ENCODE measurements around the gene NSD1.

The NSD1 gene

GRCh38 chr5:177198738-177199137 is 65.2 kb downstream of the NSD1 start:
- no peak for TF ChIP-seq CTCF (IDR thresholded peaks at IDR 0.05; ENCODE audit: extremely low read depth, insufficient read depth, missing control alignments)
- no peak for DNase-seq (ENCODE audit: low spot score)
- in situ Hi-C loops (cut with MboI; ENCODE audit: low pct_unique_long_range_greater_than_20kb, low sequenced_read_pairs, unreplicated experiment) = no loop called here

- no peak for TF ChIP-seq CTCF (IDR thresholded peaks at IDR 0.05; ENCODE audit: extremely low read depth, insufficient read depth, missing control alignments)
- in situ Hi-C loops (cut with MboI; ENCODE audit: low pct_unique_long_range_greater_than_20kb, low sequenced_read_pairs, unreplicated experiment) = no loop called here
- no peak for DNase-seq (ENCODE audit: low spot score)
These were observed 70.7 kb downstream of the NSD1 start for GRCh38 chr5:177204281-177204680.

GRCh38 chr5:177209610-177210009 is 76.0 kb downstream of the NSD1 start:
- no peak for DNase-seq (ENCODE audit: low spot score)
- no peak for TF ChIP-seq CTCF (IDR thresholded peaks at IDR 0.05; ENCODE audit: extremely low read depth, insufficient read depth, missing control alignments)
- in situ Hi-C loops (cut with MboI; ENCODE audit: low pct_unique_long_range_greater_than_20kb, low sequenced_read_pairs, unreplicated experiment) = no loop called here

- DNase-seq (ENCODE audit: low spot score) = no peak
- in situ Hi-C loops (cut with MboI; ENCODE audit: low pct_unique_long_range_greater_than_20kb, low sequenced_read_pairs, unreplicated experiment) = no loop called here
- TF ChIP-seq CTCF (IDR thresholded peaks at IDR 0.05; ENCODE audit: extremely low read depth, insufficient read depth, missing control alignments) = no peak
These were observed 78.7 kb downstream of the NSD1 start for GRCh38 chr5:177212242-177212641.

GRCh38 chr5:177220576-177220975 is 87.0 kb downstream of the NSD1 start:
- no peak for DNase-seq (ENCODE audit: low spot score)
- in situ Hi-C loops (cut with MboI; ENCODE audit: low pct_unique_long_range_greater_than_20kb, low sequenced_read_pairs, unreplicated experiment) = no loop called here
- TF ChIP-seq CTCF (IDR thresholded peaks at IDR 0.05; ENCODE audit: extremely low read depth, insufficient read depth, missing control alignments) = no peak

GRCh38 chr5:177222269-177222668 is 88.7 kb downstream of the NSD1 start:
- in situ Hi-C loops (cut with MboI; ENCODE audit: low pct_unique_long_range_greater_than_20kb, low sequenced_read_pairs, unreplicated experiment) = no loop called here
- DNase-seq (ENCODE audit: low spot score) = no peak
- TF ChIP-seq CTCF (IDR thresholded peaks at IDR 0.05; ENCODE audit: extremely low read depth, insufficient read depth, missing control alignments) = no peak

GRCh38 chr5:177225798-177226197 is 92.2 kb downstream of the NSD1 start:
- no peak for TF ChIP-seq CTCF (IDR thresholded peaks at IDR 0.05; ENCODE audit: extremely low read depth, insufficient read depth, missing control alignments)
- DNase-seq (ENCODE audit: low spot score) = no peak
- in situ Hi-C loops (cut with MboI; ENCODE audit: low pct_unique_long_range_greater_than_20kb, low sequenced_read_pairs, unreplicated experiment) = no loop called here

Measured in GM13977 (cell line).